ENCODE results near the gene GFRA1.

Gene GFRA1

DNA sequence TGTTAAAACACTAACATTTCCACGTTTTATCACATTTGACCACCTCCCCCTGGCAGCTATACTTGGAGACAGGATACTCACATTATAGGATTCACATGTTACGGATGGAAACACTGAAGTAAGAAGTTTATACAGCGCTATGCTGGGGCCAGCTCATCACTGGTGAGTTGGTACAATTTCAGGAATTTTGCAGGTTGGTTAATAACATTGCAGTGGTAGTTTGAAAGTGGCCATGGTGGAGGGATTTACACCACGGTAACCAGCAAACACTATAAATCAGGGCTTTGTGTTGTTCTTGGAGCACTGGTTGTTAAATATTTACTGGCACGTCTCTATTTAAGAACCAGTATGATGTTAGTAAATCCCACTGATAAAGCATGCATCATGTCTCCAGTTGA, 174.0 kb downstream of the GFRA1 start:
- DNase-seq (ENCODE audit: low read depth), result no peak

DNA sequence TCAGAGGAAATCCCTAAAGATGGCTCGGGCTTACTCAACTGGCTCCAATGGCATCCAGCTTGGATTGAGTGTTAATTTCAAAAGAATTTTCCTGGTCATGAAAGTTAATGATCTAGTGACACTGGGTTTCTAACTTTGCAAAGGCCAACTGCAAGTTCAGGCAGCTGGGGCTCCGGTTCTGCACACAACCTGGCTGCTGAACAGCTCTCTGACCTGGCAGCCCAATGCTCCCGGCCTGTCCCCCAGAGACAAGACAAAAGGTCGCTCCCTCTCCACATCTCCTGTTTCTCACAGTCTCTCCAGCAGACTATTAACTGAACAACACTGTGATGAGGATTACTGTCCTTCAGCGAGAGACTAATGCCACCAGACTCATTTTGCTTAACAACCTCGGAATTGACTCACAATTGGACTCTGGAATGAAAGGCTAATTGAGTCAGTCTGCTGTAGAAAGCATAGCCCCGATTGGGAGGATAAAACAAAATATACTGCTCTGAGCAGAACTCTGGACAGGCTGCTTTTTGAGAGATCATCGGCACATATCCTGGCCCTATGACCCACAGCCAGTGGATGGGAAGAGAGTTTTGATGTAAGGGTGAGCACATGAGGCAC, 174.5 kb downstream of the GFRA1 start:
- DNase-seq (ENCODE audit: low read depth), result no peak

DNA sequence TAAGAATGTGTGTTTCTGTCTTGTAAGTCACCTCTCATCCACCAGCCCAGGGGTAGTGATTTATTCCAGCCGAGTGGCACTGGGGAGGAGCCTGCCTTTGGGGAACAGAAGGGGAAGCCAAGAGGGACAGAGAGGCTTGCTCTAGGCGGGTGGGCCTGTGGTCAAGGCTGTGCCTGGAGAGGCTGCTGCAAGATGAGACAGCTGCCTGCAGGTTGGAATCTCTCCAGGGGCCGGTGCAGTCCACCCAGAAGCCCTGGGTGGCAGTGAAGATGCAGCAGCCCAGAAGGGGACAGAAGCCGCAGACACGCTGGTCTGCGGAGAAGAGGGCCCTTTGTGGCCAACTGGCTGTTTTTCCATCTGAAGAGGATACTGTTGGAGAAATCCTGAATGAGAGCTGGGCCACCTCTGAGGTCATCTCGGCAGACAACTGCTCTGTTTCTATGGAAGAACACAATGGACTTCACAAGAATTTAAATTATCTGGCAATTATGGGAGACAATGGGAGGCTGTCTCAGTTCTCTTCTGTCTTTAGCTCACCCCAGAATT, 175.7 kb downstream of the GFRA1 start:
- DNase-seq (ENCODE audit: low read depth), result no peak

DNA sequence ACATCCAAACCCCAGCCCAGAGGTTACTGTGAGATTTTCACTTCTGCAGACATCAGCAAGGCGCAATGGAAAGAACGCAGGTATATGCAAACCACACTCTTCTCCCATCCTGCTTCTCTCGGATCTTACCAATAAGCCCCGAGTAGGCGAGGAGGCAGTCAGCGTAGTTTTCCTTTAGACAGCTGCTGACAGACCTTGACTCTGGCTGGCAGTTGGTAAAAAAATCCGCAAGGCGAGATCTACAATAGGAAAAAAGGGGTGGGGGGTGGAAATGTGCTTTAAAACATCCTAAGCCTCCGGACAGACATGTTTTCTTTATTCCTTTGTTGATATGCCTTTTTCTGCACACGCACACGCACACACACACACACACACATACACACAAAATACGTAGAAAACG, 176.5 kb downstream of the GFRA1 start:
- DNase-seq (ENCODE audit: low read depth), result no peak

DNA sequence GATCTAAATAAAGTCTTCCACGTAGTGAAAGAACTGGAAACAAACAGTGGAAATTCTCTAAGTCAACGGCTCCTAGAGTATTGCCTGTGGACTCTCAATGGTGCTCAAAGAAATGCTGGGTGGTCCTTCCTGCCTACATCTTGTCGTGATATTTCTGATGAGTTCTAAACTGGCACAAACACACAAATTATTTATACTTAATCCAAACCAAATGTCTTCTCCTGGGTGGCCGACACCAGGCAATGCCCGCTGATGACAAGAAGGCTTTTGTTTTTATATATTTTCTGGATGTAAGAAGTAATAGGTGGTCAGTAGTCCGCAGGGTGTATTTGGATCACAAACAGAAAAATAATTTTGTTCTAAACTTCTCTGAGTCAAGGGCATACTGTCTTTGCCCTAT, 178.7 kb downstream of the GFRA1 start:
- DNase-seq (ENCODE audit: low read depth), result no peak

DNA sequence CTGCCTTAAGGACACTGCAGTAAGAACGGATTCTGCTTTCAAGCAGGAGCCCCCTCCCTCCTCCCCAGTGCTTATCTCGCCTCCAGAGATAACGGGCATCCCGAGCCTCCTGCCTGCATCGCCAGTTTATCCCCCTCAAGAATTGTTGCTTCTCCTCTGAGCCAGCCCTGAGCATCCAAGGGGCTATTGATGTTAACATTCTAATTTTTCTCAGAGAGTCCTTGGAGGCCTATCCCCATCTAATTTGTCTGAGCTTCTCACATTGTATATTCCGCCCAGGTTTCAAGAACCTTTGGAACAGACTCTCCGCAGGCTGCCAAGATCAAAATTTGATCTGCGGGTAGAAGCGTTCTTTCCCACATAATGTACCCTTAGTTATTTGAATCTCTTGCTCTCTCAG, 180.0 kb downstream of the GFRA1 start:
- no peak for DNase-seq (ENCODE audit: low read depth)

DNA sequence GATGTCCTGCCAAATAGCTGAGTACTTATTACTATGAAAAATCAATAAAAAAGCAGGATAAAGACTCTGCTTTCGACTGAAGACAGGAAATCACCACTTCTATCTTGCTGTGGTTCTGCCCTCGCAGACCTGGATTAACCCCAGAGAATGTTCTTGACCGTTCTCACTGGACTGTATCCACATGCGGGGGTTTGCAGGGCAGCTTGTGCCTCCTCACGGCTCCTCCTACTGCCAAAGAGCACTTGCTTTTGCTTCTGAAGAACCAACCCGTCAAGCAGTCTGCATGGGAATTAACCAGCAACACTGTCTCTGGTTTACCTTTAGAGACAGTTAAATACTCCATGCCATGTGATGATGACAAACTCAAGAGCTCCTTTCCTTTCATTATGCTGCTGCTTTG, 184.0 kb downstream of the GFRA1 start:
- DNase-seq (ENCODE audit: low read depth), result no peak

DNA sequence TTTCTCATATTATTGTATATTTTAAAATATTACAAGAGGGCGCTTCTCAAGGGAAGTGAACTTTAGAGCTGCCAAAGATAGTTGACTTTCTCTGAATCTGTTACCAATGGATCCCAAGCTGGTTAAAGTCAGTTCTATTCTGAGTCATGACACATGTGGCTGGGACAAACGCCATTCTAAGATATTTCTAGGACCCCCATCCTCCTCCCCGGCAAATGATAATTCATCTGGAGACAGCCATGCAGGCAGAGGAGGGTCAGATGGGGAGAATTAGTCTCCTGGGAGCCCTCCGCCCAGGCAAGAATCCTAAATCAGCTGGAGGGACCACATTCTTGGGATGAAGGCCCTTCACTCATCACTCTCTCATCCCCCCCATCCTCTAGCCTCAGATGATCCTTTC, 187.7 kb downstream of the GFRA1 start:
- DNase-seq (ENCODE audit: low read depth), result no peak

DNA sequence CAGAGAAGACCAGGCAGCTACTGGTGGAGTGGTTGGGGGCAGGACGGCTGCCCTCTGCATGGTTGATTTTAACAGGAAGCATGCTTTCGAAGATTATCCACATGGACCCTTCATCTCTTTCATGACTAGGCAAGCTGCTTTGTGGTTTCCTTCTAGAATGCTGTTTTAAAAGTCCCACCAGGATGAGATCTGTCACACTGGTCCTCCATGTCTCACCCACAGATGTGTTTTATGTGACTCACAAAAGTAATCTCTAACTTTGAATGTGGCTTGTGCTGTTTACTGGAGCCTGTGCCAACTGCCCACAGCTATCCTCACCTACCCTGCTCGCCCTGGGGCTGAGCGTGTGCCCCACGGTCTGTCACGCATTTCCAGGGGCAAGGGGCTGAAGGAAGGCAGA, 188.8 kb downstream of the GFRA1 start:
- DNase-seq (ENCODE audit: low read depth), result no peak

DNA sequence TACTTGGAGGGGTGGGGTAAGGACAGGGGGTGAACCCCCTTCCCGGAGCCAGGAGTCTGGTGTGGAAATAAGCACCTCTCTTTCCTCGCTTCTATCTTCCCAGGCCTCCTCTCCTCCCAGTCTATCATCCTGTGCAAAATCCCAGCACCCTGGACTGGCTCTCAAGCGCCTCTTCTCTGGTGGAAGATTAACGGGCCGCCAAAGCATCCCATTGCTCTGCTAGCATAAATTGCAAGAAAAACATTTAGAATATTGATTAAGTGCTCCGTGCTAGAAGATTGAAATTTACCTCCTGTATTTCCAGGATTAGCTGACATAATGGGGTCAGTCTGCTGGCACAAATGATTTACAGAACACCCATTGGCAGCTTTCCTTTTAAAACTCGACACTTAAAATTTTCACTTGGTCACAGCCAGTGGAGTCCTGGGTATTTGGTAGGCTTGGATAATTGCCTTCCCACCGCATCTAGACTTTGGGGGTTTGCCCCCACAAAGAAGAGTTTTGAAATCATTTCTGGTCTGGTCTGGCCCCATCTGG, 189.7 kb downstream of the GFRA1 start:
- no peak for DNase-seq (ENCODE audit: low read depth)

DNA sequence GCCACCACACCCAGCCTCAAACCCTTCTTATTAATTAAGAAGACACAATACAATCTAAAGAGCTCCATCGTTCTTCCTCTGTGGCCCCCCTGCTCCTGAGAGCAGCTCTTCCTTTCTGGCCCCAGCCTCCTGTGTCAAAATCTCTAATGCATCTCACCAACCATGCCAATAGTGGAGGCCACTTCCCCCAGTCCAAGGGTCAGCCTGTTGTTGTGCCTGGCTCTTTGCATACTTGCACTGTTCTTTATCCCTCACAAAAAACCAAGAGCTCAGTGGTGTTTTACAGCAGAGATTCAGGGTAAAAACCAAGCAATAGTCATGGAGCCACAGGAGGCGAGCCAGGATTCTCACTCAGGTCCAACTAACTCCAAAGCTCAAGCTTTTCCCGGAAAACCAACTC, 190.2 kb downstream of the GFRA1 start:
- DNase-seq (ENCODE audit: low read depth), result no peak

DNA sequence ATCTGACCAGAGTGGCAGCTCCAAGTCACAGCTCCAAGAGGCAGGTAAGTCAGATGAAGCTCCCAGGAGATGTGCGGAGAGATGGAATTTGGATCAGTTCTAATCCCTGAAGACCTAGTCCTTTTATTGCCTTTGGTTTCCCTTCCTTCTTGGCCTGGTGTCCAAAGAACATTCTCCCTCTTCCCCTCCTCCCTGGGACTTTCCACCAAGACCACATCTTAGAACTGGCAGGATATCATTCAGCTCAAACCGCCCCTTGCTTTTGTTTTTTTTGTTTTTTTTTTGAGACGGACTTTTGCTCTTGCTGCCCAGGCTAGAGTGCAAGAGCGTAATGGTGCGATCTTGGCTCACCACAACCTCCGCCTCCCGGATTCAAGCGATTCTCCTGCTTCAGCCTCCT, 190.8 kb downstream of the GFRA1 start:
- no peak for DNase-seq (ENCODE audit: low read depth)

DNA sequence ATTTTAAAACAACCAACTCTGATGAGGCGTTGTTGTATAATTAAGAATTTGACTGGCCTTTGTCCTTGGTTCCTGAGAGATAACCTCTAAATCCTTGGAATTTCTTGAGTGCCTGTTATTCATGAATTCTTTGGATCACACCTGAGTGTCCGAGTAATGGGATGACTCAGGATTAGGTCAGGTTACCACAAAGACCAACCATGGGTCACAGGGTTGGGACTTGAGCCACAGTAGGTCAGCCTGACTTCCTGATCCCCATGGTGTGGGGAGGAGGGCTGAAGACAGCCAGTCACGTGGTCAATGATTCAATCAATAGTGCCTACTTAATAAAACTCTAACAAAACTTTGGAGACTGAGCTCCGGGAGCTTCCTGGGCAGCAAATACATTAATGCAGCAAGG, 192.5 kb downstream of the GFRA1 start:
- no peak for DNase-seq (ENCODE audit: low read depth)

DNA sequence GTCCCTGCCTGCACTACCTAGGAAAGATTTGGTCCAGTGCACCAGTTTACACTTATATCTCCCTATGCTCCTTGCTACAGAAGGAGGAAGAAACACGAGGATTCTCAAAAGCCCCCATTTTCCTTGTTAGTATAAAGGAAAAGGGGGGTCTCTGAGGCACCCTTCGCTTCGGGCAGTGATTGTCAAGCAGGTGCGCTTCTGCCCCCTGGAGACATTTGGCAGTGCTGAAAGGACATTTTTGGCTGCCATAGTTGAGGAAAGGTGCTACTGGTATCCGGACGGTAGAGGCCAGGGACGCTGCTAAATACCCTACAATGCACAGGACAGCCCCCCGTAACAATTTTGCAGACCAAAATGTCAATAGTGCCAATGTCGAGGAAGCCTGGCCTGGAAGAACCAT, 193.7 kb downstream of the GFRA1 start:
- no peak for DNase-seq (ENCODE audit: low read depth)

DNA sequence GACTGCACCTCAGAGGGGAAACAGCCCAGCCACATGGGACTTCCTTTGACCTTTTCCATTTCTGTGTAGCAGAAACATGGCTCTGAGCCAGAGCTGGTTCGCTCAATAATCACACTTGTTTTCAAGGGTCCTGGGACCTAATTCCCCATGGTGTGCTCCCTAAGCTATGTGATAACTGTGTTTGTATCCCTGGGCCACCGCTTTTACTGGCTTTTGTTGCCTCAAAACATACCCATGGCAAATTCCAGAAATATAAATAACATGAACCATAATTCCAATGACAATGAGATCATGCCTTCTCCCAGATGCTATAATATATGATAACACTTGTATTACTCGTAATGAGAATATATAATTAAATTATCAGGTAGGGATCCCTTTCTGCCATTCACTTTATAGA, 196.4 kb downstream of the GFRA1 start:
- DNase-seq (ENCODE audit: low read depth), result no peak

DNA sequence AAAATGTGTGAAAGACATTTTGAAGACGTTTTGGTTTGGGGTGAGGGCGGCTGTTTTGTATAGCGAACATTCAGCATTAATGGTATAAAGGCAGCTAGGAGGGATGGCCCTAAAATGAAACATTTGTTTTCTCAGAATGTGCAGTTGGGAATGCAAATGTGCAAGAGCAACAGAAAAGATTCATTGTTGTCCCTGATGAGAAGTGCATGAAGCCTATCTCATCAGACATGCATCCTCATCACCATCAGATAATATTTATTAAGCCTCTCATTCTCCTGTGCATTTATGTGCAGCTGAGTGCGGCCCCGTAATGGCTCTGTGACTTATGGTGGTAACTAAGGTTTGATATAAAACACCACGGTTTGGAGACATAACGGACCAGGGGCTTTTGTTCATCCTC, 199.5 kb downstream of the GFRA1 start:
- no peak for DNase-seq (ENCODE audit: low read depth)

DNA sequence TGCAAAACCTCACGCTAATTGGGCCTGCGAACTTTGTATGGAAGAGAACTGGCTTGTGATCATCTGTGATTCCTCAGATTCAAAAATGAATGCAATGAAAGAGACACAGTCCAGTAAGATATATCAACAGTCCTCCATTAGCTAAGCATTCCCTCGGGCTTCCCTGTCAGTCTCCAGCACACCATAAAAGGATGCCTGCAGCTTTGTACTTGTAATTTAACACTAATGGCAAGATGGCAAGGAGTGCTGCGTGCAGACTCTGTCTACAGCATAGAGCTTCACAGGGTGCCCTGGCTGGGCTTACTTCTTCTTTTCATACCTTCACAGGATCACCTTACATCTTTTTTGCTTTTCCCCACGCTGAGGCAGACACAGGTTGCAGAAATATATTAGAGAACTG, 200.0 kb downstream of the GFRA1 start:
- DNase-seq (ENCODE audit: low read depth), result no peak

DNA sequence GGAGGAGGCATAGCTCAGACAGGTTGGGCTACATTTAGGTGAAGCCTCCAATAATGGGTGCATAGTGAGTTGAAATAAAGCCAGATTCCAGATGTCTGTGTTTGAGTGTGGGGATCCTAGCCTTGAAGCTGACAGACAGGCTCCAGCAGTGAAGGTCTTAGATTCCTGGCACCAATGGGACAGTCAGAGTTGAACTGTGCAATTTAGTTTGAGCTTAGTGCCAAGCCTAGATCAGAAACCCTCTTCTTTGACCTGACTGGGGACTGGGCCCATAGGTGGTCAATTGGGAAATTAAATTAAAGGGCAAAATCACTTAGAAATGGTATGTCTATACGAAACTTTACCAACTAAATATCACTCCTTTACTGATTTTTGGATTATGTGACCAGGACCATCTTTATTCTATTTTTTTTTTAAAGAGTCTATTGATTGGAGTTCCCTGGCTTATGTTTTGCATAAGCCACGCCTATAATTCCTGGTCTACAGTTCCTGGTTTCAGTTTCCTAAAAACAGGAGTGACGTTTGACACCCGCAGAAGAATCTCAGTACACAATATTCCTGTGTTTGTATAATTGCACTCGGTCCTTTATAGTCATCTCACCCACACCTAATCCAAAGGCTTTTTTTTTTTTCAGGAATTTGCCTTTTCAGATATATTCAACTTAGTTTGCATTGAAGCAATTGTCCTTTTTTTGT, 201.4 kb downstream of the GFRA1 start:
- no peak for DNase-seq (ENCODE audit: low read depth)

DNA sequence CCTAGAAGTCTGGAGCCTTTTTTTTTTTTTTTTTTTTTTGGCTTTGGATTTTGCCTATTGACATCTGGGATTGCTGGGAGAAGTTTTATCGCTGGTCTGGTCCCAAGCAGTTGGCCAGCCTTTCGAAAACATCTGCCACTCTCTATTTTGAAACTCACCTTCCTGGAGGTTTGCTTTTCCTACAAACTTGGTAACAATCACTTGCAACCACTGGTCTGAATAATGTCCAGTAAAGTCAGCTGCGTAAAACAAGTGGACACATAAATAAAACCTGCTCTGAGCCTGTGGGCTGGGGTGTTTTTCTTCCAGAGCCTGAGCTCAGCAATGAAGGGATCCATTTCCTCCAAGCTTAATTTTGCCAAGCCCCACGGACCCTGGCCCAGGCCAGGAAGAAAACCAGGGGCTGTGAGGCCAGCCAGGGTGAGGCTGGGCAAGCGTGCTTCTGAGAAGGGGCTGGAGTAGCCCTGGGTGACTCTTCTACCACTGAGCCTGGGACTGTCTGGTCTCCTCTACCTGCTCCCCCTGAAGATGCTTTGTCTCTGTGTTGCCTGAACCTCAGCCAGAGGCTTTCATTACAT, 202.2 kb downstream of the GFRA1 start:
- no peak for DNase-seq (ENCODE audit: low read depth)

DNA sequence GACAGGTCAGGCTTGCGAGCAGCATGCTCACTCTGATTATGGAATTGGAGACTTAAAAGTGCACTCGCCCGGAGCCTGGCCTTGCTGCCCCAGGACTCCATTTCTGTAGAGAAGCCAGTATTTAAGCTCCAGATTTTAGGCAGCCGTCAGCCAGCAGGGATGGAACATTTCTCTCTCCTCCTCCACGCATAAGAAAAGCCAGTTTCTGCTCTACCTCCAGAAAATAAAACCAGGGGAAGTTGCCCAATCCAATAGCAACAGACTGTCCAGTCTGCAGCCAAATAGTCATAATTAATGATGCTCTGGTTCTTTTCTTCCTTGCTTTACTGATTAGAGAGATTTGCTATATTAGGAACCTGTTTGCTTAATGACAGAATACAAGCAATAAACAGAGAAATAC, 203.2 kb downstream of the GFRA1 start:
- no peak for DNase-seq (ENCODE audit: low read depth)

DNA sequence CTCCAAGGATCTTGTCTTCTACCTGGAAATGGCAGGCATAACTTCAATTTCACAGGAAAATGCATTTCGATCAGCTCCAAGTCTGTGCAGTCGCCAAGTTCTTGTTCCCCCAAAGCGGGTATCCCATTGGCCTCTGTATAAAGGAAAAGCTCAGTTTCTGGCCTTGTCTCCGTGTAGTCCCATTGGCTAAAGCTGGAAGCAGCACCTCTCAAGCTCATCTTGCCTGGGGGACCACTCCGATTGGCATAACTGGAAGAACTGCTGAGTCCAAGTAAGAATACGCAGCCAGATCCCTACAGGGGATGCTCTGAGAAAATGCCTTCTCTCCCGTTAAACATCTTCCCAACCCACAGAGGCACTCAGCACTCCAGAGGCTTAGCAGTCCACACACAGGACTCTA, 205.2 kb downstream of the GFRA1 start:
- no peak for DNase-seq (ENCODE audit: low read depth)

DNA sequence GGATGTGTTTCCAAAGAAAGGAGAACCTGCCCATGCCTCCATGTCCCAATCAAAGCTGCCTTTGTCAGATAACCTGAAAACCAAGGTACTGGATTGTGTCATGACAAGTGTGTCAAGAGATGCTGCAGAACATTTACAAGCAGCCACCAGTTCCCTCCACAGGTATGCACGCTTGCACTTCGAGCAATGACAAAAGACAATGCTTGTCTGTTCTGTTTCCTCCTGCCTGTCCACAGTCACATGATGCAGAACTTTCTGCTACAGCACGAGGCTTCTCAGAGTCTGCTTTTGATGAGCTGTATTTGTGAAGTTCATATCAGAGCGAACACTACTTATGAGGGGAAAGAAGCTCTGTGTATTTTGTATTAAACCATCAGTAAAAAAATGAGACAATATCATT, 209.9 kb downstream of the GFRA1 start:
- DNase-seq (ENCODE audit: low read depth), result no peak

DNA sequence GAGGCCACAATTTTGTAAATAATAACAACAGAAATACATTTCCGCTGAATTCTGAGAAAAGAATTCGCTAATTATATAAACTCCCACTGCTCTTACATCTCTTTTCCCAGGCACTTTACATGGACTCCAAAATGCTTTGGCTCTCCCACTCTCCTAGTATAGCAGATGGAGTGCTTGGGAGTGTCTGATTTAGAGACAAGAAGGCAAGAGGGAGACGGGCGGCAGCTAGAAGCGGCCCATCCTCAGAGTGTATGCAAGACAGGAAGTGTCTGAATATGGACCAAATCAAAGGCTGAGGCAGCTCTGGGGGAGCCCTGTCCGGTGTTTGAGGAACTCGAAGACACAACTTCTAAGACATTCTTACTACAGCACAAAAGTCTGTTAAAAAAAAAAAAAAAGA, 212.1 kb downstream of the GFRA1 start:
- no peak for DNase-seq (ENCODE audit: low read depth)

Measured in activated T-helper 9 cell treated with anti-CD3 and anti-CD28 coated beads, Interleukin-2, amount 50 U/mL, for 16 hours (primary cell).